OCI-LY7 (cell line): Measurements from ENCODE around the gene STAB1. TPM values are rescaled to one million over a fixed set of nuclear protein-coding genes. Genes with fewer than 3 reads are reported as not detected.

Source experiments
- BruUV-seq: library from RNA; stranded (reverse); fragments of 400-500 nt; replicated peaks from 2 replicates; lab custom pipeline; 2021; lab: Mats Ljungman, UMichigan
- CTCF ChIA-PET: fragments of 300-600 bp; sonication (Branson Sonifier 250); formaldehyde crosslinking; loops from one replicate; lab custom pipeline; 2022; ENCODE audit warnings: antibody characterized with exemption; ENCODE audit not compliant: unreplicated experiment; lab: Charles Lee
- POLR2A ChIA-PET: fragments of 300-600 bp; sonication (Branson Sonifier 250); formaldehyde crosslinking; loops from one replicate; lab custom pipeline; 2022; ENCODE audit warnings: antibody characterized with exemption; lab: Charles Lee
- DNase-seq: peaks from one replicate; pipeline ENCODE4 v3.0.0-alpha.2; 2015; ENCODE audit warnings: low spot score
- H2AFZ ChIP-seq: fragments of 200-600 bp; sonication (generic), shearing (Covaris generic); 2 replicates; pipeline ENCODE4 v1.6.1; 2014; ENCODE audit warnings: mild to moderate bottlenecking, antibody characterized with exemption, low read length, moderate library complexity
- H3K27ac ChIP-seq: fragments of 200-600 bp; sonication (generic); 2 replicates; pipeline ENCODE4 v1.5.1; 2014; ENCODE audit warnings: mixed run types, low read depth, mild to moderate bottlenecking, moderate library complexity, low read length, inconsistent platforms; ENCODE audit not compliant: poor library complexity, severe bottlenecking
- H3K36me3 ChIP-seq: fragments of 200-600 bp; sonication (generic); 2 replicates; pipeline ENCODE4 v1.6.1; 2014; ENCODE audit warnings: mild to moderate bottlenecking, antibody characterized with exemption, low read length, moderate library complexity, mixed read lengths; ENCODE audit not compliant: insufficient read depth
- H3K4me1 ChIP-seq: fragments of 200-600 bp; sonication (generic); 2 replicates; pipeline ENCODE4 v1.5.1; 2014; ENCODE audit warnings: mild to moderate bottlenecking, low read length; ENCODE audit not compliant: insufficient read depth, poor library complexity, severe bottlenecking
- H3K4me2 ChIP-seq: fragments of 200-600 bp; sonication (generic); 2 replicates; pipeline ENCODE4 v1.6.1; 2014; ENCODE audit warnings: mild to moderate bottlenecking, low read length
- H3K4me3 ChIP-seq: fragments of 200-600 bp; sonication (generic); 2 replicates; pipeline ENCODE4 v1.5.1; 2014; ENCODE audit warnings: mild to moderate bottlenecking, low read depth, low read length; ENCODE audit not compliant: poor library complexity, severe bottlenecking
- H3K79me2 ChIP-seq: fragments of 200-600 bp; sonication (generic); 2 replicates; pipeline ENCODE4 v1.6.1; 2016; ENCODE audit warnings: low read depth, mild to moderate bottlenecking, low read length, moderate library complexity, mixed read lengths; ENCODE audit not compliant: insufficient read depth
- H3K9me2 ChIP-seq: fragments of 200-600 bp; sonication (generic); 2 replicates; pipeline ENCODE4 v1.6.1; 2016; ENCODE audit warnings: mild to moderate bottlenecking, low read length, mixed read lengths; ENCODE audit not compliant: insufficient read depth
- H3K9me3 ChIP-seq: fragments of 200-600 bp; sonication (generic); 2 replicates; pipeline ENCODE4 v1.6.1; 2014; ENCODE audit warnings: mild to moderate bottlenecking, mixed run types, low read length, mixed read lengths
- H4K20me1 ChIP-seq: fragments of 200-600 bp; sonication (generic); 2 replicates; pipeline ENCODE4 v1.6.1; 2014; ENCODE audit warnings: mild to moderate bottlenecking, antibody characterized with exemption, low read length, moderate library complexity, mixed read lengths; ENCODE audit not compliant: insufficient read depth
- EZH2phosphoT487 ChIP-seq: fragments of 200-600 bp; sonication (generic); IDR thresholded peaks from 2 replicates; pipeline ENCODE4 v1.6.1; 2018; ENCODE audit warnings: low read depth, borderline replicate concordance, mild to moderate bottlenecking, mixed run types, antibody characterized with exemption, low read length, moderate library complexity, mixed read lengths
- intact Hi-C: fragments of 100-400 bp; cut with micrococcal nuclease; formaldehyde crosslinking; loops from one replicate; pipeline ENCODE4 v1.10.0; 2022; ENCODE audit not compliant: unreplicated experiment
- total RNA-seq, 2 experiments: library from RNA; depleted of rRNA in 1 of 2; stranded (reverse); fragments of >200 nt in 1 of 2; shearing (Covaris generic) in 1 of 2; gene quantifications; 2 replicates each; pipeline ENCODE4 v1.2.3, GENCODE V29; 2014 to 2022
- TF ChIP-seq, protein P1 (sequence below): fragments of 200-600 bp; sonication (generic); conservative IDR thresholded peaks from 2 replicates; pipeline ENCODE4 v1.5.1; 2014; ENCODE audit warnings: mild to moderate bottlenecking, antibody characterized with exemption, low read length, moderate library complexity, mixed read lengths

The STAB1 gene
- total RNA-seq, 2 experiments from 2014 or later = not detected

DNA sequence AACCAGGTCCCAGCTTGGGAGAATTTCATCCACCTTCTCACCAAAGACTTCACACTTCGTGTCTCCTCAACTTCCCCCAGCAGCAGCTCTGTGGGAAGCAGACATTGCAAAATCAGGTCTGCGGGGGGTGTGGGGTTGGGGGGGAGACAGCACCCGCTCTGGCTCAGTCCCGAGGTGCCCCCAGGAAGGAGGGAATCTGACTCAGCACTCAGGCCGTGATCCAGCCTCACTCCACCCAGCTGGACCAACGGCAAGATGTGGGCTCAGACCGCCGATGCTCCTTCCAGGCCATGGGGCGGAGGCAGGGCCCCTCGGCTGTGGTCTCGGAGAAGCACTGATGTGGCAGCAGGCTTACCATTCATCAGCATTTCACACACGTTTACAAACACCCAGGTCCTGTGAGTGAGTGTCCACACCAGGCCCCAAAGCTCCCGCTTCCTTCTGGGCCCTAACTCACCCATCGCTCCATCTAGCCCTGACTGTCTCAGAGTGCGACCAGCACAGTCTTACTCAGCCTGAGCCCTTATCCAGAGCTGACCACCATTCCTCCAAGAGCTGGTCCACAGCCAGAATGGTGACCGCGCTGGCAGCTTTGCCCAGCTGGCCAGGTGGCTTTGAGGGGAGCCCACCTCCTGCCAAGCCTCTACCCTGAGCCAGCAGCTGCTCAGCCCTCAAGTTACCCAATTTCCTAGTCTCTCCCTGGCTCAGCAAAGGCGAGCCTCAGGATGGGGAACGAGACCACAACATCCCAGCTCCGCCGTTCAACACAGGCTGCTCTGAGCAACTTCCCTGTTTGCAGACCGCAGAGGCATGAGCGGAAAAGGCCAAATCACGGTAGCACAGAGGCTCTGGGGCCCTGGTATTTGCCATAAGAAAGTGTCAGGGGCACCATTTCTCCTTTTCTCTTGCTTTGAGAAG lies 3.3 kb downstream of the STAB1 start:
- Histone ChIP-seq H3K36me3 (no peaks in the 10 kb centered on the region), H3K4me1 (no peaks in the 10 kb centered on the region), H2AFZ (no peak overlapping the region), H4K20me1 (no peaks in the 10 kb centered on the region), H3K4me3 (no peak overlapping the region), H3K79me2 (no peaks in the 10 kb centered on the region), H3K9me3 (no peaks in the 10 kb centered on the region), H3K4me2 (no peak overlapping the region), H3K9me2 (no peaks in the 10 kb centered on the region), H3K27ac (no peak overlapping the region)
- CTCF ChIA-PET = no interaction called here
- no TSS peak for BruUV-seq
- no peak for TF ChIP-seq EZH2phosphoT487
- TF ChIP-seq, protein P1, sequence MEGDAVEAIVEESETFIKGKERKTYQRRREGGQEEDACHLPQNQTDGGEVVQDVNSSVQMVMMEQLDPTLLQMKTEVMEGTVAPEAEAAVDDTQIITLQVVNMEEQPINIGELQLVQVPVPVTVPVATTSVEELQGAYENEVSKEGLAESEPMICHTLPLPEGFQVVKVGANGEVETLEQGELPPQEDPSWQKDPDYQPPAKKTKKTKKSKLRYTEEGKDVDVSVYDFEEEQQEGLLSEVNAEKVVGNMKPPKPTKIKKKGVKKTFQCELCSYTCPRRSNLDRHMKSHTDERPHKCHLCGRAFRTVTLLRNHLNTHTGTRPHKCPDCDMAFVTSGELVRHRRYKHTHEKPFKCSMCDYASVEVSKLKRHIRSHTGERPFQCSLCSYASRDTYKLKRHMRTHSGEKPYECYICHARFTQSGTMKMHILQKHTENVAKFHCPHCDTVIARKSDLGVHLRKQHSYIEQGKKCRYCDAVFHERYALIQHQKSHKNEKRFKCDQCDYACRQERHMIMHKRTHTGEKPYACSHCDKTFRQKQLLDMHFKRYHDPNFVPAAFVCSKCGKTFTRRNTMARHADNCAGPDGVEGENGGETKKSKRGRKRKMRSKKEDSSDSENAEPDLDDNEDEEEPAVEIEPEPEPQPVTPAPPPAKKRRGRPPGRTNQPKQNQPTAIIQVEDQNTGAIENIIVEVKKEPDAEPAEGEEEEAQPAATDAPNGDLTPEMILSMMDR = no peak
- no peak for DNase-seq
- intact Hi-C loops = no loop called here
- POLR2A ChIA-PET = no interaction called here

DNA sequence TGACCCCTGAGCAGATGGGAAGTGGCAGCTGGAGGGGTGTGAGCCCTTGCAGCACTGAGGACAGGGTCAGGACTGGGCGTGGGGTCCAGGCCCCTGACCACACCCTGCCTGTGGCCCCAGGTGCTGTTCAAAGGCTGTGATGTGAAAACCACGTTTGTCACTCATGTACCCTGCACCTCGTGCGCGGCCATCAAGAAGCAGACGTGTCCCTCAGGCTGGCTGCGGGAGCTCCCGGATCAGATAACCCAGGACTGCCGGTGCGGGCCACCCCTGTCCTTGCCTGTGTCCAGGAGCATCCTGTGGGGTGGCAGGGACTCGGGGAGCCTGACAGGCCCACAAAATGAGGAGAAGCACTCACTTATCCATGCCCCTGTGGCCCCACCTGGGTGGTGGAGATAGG lies 5.9 kb downstream of the STAB1 start:
- ChIA-PET POLR2A (interaction anchor here (0.5 kb wide), 1 partner anchor 251 kb away, joined by 5 read pairs; no protein-coding TSS in a partner anchor), CTCF (no interaction called here)
- no peaks in the 10 kb centered on the region for H3K9me3 ChIP-seq
- TF ChIP-seq, protein P1 = no peak
- no peak for TF ChIP-seq EZH2phosphoT487
- H3K79me2 ChIP-seq = no peaks in the 10 kb centered on the region
- H4K20me1 ChIP-seq = no peaks in the 10 kb centered on the region
- H3K27ac ChIP-seq = no peak overlapping the region
- DNase-seq = no peak
- H3K4me3 ChIP-seq = no peak overlapping the region
- intact Hi-C loops = no loop called here
- H3K9me2 ChIP-seq = no peaks in the 10 kb centered on the region
- BruUV-seq = no TSS peak
- H2AFZ ChIP-seq = no peak overlapping the region
- H3K4me1 ChIP-seq = no peaks in the 10 kb centered on the region
- H3K4me2 ChIP-seq = no peak overlapping the region
- no peaks in the 10 kb centered on the region for H3K36me3 ChIP-seq

DNA sequence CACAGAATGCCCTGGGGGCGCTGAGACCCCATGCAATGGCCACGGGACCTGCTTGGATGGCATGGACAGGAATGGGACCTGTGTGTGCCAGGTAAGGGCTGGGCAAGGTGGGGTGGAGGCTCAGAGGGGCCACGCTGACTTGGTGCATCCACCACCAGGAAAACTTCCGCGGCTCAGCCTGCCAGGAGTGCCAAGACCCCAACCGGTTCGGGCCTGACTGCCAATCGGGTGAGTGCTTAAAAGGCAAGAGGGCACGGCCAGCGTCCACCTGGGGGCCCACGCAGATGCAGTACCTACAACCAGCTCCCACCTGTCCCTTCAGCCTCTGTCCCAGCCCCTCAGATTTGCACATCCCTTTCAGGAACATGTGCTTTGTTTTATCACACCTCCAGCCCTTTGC lies 6.9 kb downstream of the STAB1 start:
- Histone ChIP-seq H3K4me3 (no peak overlapping the region), H4K20me1 (no peaks in the 10 kb centered on the region), H3K79me2 (no peaks in the 10 kb centered on the region), H3K36me3 (no peaks in the 10 kb centered on the region), H3K4me1 (no peaks in the 10 kb centered on the region), H3K4me2 (no peak overlapping the region), H3K27ac (no peak overlapping the region), H3K9me2 (no peaks in the 10 kb centered on the region), H2AFZ (no peak overlapping the region), H3K9me3 (no peaks in the 10 kb centered on the region)
- no peak for DNase-seq
- CTCF ChIA-PET = no interaction called here
- BruUV-seq = no TSS peak
- POLR2A ChIA-PET = interaction anchor here (0.6 to 0.7 kb wide), 2 partner anchors 35 to 42 kb away, joined by 4 read pairs; no protein-coding TSS in a partner anchor
- no peak for TF ChIP-seq EZH2phosphoT487
- TF ChIP-seq, protein P1 = no peak
- intact Hi-C loops = no loop called here
